ENCODE measurements around the gene ZNF311.
"Not testable (repeated sequence)": the region's sequence is repeated elsewhere in the genome, so short reads cannot be mapped to it uniquely, and the experiment has no call there.

DNA sequence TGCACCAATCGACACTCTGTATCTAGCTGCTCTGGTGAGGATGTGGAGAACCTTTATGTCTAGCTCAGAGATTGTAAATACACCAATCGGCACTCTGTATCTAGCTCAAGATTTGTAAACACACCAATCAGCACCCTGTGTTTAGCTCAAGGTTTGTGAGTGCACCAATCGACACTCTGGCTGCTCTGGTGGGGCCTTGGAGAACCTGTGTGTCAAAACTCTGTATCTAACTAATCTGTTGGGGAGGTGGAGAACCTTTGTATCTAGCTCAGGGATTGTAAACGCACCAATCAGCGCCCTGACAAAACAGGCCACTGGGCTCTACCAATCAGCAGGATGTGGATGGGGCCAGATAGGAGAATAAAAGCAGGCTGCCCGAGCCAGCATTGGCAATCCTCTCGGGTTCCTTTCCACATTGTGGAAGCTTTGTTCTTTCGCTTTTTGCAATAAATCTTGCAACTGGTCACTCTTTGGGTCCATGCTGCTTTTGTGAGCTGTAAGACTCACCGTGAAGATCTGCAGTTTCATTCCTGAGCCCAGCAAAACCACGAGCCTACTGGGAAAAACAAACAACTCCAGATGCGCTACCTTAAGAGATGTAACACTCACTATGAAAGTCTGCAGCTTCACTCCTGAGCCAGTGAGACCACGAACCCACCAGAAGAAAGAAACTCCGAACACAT, 46.4 kb downstream of the ZNF311 start:
- TF ChIP-seq CTCF (conservative IDR thresholded peaks at IDR 0.05; ENCODE audit: low read depth, low read length); EZH2 (IDR thresholded peaks at IDR 0.05; ENCODE audit: borderline replicate concordance, low read depth, low read length, poor library complexity, severe bottlenecking): not testable (repeated sequence)
